Measurements from ENCODE around the gene AP1M1. TPM values are rescaled to one million over a fixed set of nuclear protein-coding genes. Genes with fewer than 3 reads are reported as not detected.

The AP1M1 gene
- total RNA-seq, 1 donor from 2014 or later: 81.8 TPM

DNA sequence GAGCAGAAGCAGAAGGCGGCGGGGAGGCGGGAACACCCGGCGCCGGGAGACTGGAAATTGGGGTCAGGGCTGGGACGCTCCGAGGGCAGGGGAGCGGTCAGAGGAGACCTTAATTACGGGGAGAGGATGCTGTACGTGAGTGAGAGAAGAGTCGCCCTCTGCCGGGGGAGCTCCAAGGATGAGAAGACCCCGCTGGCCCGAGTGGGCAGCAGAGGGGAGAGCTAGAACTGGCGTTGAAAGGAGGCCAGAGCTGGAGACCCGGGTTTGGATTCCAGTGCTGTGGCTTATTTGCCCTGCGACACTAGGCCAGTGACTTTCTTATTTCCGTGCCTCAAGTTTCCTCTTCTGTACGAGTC is 12.0 kb upstream of the AP1M1 start:
- TF ChIP-seq, protein P1, sequence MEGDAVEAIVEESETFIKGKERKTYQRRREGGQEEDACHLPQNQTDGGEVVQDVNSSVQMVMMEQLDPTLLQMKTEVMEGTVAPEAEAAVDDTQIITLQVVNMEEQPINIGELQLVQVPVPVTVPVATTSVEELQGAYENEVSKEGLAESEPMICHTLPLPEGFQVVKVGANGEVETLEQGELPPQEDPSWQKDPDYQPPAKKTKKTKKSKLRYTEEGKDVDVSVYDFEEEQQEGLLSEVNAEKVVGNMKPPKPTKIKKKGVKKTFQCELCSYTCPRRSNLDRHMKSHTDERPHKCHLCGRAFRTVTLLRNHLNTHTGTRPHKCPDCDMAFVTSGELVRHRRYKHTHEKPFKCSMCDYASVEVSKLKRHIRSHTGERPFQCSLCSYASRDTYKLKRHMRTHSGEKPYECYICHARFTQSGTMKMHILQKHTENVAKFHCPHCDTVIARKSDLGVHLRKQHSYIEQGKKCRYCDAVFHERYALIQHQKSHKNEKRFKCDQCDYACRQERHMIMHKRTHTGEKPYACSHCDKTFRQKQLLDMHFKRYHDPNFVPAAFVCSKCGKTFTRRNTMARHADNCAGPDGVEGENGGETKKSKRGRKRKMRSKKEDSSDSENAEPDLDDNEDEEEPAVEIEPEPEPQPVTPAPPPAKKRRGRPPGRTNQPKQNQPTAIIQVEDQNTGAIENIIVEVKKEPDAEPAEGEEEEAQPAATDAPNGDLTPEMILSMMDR (IDR thresholded peaks at IDR 0.05): peak; percentile 80
- Mint-ChIP-seq H3K9me3 (ENCODE audit: low read depth) (no peaks in the 10 kb centered on the region), H3K36me3 (ENCODE audit: low read depth) (peaks cover 9% of the 10 kb centered on the region), H3K27me3 (ENCODE audit: low read depth) (no peaks in the 10 kb centered on the region), H3K4me3 (ENCODE audit: unreplicated experiment) (peak overlapping the region; percentile 94), H3K4me1 (ENCODE audit: low read depth) (peaks cover 30% of the 10 kb centered on the region), H3K27ac (ENCODE audit: unreplicated experiment) (peak overlapping the region; percentile 96)
- DNase-seq (ENCODE audit: low spot score): no peak

DNA sequence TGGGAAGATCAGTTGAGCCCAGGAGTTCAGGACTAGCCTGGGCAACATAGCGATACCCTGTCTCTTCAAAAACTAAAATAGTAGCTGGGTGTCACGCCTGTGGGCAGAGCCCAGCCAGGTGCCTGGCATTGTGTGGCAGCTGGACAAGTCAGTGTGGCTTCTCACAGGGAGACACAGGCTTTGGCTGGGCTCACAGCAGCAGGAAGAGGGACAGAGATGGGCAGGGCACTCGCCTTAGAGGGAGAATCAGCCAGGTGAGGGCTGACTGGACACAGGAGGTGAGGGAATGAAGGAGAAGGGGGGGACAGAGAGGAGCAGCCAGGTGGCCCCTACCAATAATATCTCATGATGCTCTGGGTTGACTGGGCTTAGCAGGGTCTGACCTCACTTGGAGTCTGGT is 9.2 kb upstream of the AP1M1 start:
- Mint-ChIP-seq H3K9me3 (ENCODE audit: low read depth) (no peaks in the 10 kb centered on the region), H3K27ac (ENCODE audit: unreplicated experiment) (no peak overlapping the region), H3K27me3 (ENCODE audit: low read depth) (no peaks in the 10 kb centered on the region), H3K36me3 (ENCODE audit: low read depth) (peaks cover 15% of the 10 kb centered on the region), H3K4me1 (ENCODE audit: low read depth) (peaks cover 23% of the 10 kb centered on the region), H3K4me3 (ENCODE audit: unreplicated experiment) (no peak overlapping the region)
- TF ChIP-seq, protein P1 (IDR thresholded peaks at IDR 0.05): no peak
- peak; percentile 68 for DNase-seq (ENCODE audit: low spot score)

DNA sequence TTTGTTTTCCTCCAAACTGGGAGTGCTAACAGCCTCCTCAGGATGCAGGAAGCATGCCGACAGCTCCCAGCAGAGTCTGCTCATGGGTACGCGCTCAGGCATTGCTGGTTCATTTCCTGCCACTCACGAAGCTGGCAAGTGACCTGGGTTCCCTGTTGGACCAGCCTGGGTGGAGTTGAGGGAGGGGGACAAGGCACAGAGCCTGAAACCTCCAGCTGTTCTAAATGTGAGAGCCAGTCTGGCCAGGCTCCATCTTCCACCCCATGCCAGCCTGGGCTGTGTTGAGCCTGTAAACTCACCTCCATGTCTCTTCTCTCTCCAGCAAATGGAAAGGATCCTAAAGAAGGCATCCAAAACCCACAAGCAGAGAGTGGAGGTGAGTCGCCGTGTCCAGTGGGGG is 7.5 kb upstream of the AP1M1 start:
- H3K9me3 Mint-ChIP-seq (ENCODE audit: low read depth): no peaks in the 10 kb centered on the region

DNA sequence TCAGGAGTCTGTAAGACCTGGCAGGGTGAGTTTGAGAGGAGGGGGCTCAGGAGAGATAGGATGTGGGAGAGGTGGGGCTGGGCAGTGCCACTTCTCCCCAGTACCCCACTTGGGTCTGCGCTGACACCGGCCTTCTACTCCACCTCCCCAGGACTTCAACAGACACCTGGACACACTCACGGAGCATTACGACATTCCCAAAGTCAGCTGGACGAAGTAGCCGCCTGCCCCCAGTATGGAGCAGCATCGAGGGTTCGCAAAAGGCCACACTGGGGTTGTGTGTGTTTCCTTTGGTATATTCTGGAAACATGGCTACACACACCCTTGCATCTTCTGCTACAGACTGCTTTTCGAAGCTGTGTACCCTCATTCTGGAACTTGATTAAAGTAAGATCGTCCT is 7.0 kb upstream of the AP1M1 start:
- H3K4me1 Mint-ChIP-seq (ENCODE audit: low read depth): peaks cover 17% of the 10 kb centered on the region
- H3K27ac Mint-ChIP-seq (ENCODE audit: unreplicated experiment): no peak overlapping the region
- peak; percentile 52 for DNase-seq (ENCODE audit: low spot score)
- TF ChIP-seq, protein P1 (IDR thresholded peaks at IDR 0.05): no peak
- no peak overlapping the region for H3K4me3 Mint-ChIP-seq (ENCODE audit: unreplicated experiment)
- H3K9me3 Mint-ChIP-seq (ENCODE audit: low read depth): no peaks in the 10 kb centered on the region
- no peaks in the 10 kb centered on the region for H3K27me3 Mint-ChIP-seq (ENCODE audit: low read depth)
- peaks cover 15% of the 10 kb centered on the region for H3K36me3 Mint-ChIP-seq (ENCODE audit: low read depth)

More for the DNA sequence above, 7.5 kb upstream of the AP1M1 start:
- Mint-ChIP-seq H3K36me3 (ENCODE audit: low read depth) (peaks cover 15% of the 10 kb centered on the region), H3K4me1 (ENCODE audit: low read depth) (peaks cover 21% of the 10 kb centered on the region), H3K27ac (ENCODE audit: unreplicated experiment) (no peak overlapping the region), H3K27me3 (ENCODE audit: low read depth) (no peaks in the 10 kb centered on the region), H3K4me3 (ENCODE audit: unreplicated experiment) (no peak overlapping the region)
- TF ChIP-seq, protein P1 (IDR thresholded peaks at IDR 0.05): no peak
- no peak for DNase-seq (ENCODE audit: low spot score)

DNA sequence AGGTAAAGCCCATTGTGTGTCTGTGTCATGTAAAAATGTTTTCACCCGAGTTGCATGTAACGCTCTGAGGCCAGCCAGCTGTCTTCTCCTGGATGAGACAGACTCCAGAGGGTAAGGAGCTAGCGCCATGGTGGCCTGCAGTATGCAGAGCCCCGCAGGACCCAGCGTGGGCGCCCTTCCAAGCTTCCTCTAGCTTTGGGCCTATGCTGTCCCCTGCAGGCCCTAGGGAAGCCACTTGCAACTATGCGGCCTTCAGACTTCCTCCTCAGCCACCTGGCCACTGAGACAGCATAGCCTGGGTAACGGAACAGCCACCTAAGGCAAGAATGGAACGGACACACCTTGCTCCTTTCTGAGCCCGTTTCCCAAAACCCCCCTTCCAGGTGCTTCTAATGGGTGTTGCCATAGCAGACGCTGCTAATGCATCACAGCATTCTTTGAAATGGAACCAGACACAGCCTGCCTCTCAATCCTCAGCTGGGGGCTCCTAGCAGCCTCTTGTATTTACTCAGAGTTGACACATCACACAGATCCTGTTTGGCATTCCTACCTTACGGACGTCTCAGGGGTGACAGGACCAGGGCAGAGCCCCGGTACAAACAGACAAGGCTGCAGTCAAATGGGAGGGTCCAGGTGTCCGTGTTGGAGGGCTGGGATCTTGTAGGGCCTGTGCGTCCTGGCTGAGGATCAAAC is 6.3 kb upstream of the AP1M1 start:
- no peaks in the 10 kb centered on the region for H3K27me3 Mint-ChIP-seq (ENCODE audit: low read depth)
- H3K36me3 Mint-ChIP-seq (ENCODE audit: low read depth): peaks cover 15% of the 10 kb centered on the region
- DNase-seq (ENCODE audit: low spot score): peak; percentile 59
- H3K27ac Mint-ChIP-seq (ENCODE audit: unreplicated experiment): no peak overlapping the region
- no peaks in the 10 kb centered on the region for H3K9me3 Mint-ChIP-seq (ENCODE audit: low read depth)
- H3K4me3 Mint-ChIP-seq (ENCODE audit: unreplicated experiment): no peak overlapping the region
- peaks cover 10% of the 10 kb centered on the region for H3K4me1 Mint-ChIP-seq (ENCODE audit: low read depth)
- TF ChIP-seq, protein P1 (IDR thresholded peaks at IDR 0.05): no peak

Data from chondrocyte (in vitro differentiated cells).